Neural progenitor cell (in vitro differentiated cells): ENCODE results near the gene BAZ2A. TPM values are rescaled to one million over a fixed set of nuclear protein-coding genes. Genes with fewer than 3 reads are reported as not detected.

ENCODE experiments used
- DNase-seq: peaks from one replicate; pipeline ENCODE4 v3.0.0-alpha.2; 2016; ENCODE audit warnings: low spot score
- H2AFZ ChIP-seq: fragments of 200-600 bp; sonication (generic); replicated peaks from 2 replicates; pipeline ENCODE4 v1.6.1; 2016; ENCODE audit warnings: antibody characterized with exemption
- H3F3A ChIP-seq: fragments of 200-600 bp; sonication (generic); 2 replicates; pipeline ENCODE4 v1.6.1; 2016; ENCODE audit warnings: antibody characterized with exemption, low read depth
- H3K27ac ChIP-seq: fragments of 200-600 bp; sonication (generic); 2 replicates; pipeline ENCODE4 v1.5.1; 2016; ENCODE audit warnings: mild to moderate bottlenecking
- H3K27me3 ChIP-seq: fragments of 200-600 bp; sonication (generic); 2 replicates; pipeline ENCODE4 v1.6.1; 2016; ENCODE audit warnings: mild to moderate bottlenecking, moderate library complexity
- H3K36me3 ChIP-seq: fragments of 200-600 bp; sonication (generic); 2 replicates; pipeline ENCODE4 v1.5.1; 2016
- H3K4me1 ChIP-seq: fragments of 200-600 bp; sonication (generic); 2 replicates; pipeline ENCODE4 v1.6.1; 2016; ENCODE audit warnings: mixed run types
- H3K4me2 ChIP-seq: fragments of 200-600 bp; sonication (generic); 2 replicates; pipeline ENCODE4 v1.6.1; 2016
- H3K4me3 ChIP-seq: fragments of 200-600 bp; sonication (generic); 2 replicates; pipeline ENCODE4 v1.5.1; 2016
- H3K79me2 ChIP-seq: fragments of 200-600 bp; sonication (generic); 2 replicates; pipeline ENCODE4 v1.6.1; 2016; ENCODE audit warnings: low read depth
- H3K9ac ChIP-seq: fragments of 200-600 bp; sonication (generic); 2 replicates; pipeline ENCODE4 v1.6.1; 2016
- H3K9me3 ChIP-seq: fragments of 200-600 bp; sonication (generic); 2 replicates; pipeline ENCODE4 v1.5.1; 2016; ENCODE audit warnings: low read depth
- H4K20me1 ChIP-seq: fragments of 200-600 bp; sonication (generic); 2 replicates; pipeline ENCODE4 v1.6.1; 2016; ENCODE audit warnings: low read depth
- H3K27ac Mint-ChIP-seq: 3 replicates; pipeline ENCODE4 v1.8.0; 2021; ENCODE audit warnings: mixed read lengths
- H3K27me3 Mint-ChIP-seq: 2 replicates; pipeline ENCODE4 v1.8.0; 2022; ENCODE audit warnings: low read depth, mild to moderate bottlenecking, inconsistent platforms, moderate library complexity, mixed read lengths; ENCODE audit not compliant: insufficient read depth
- H3K36me3 Mint-ChIP-seq: 3 replicates; pipeline ENCODE4 v1.8.0; 2021; ENCODE audit warnings: mixed read lengths
- H3K4me1 Mint-ChIP-seq: 3 replicates; pipeline ENCODE4 v1.8.0; 2021; ENCODE audit warnings: mixed read lengths
- H3K4me3 Mint-ChIP-seq: 3 replicates; pipeline ENCODE4 v1.8.0; 2021; ENCODE audit warnings: mild to moderate bottlenecking, moderate library complexity, mixed read lengths
- H3K9me3 Mint-ChIP-seq: 3 replicates; pipeline ENCODE4 v1.8.0; 2020; ENCODE audit warnings: mixed read lengths
- EZH2 ChIP-seq: fragments of 200-600 bp; sonication (generic); IDR thresholded peaks from 2 replicates; pipeline ENCODE4 v1.6.1; 2017; ENCODE audit warnings: antibody characterized with exemption, mild to moderate bottlenecking, moderate library complexity
- EZH2phosphoT487 ChIP-seq: fragments of 200-600 bp; sonication (generic); IDR thresholded peaks from 2 replicates; pipeline ENCODE4 v1.6.1; 2017; ENCODE audit warnings: antibody characterized with exemption
- total RNA-seq: library from RNA; depleted of rRNA; stranded (reverse); fragments of >200 nt; gene quantifications from 2 replicates; pipeline ENCODE4 v1.2.3, GENCODE V29; 2015; ENCODE audit warnings: low replicate concordance
- TF ChIP-seq, protein P1 (sequence below): fragments of 200-600 bp; sonication (generic); IDR thresholded peaks from 2 replicates; pipeline ENCODE4 v1.5.1; 2017; ENCODE audit warnings: antibody characterized with exemption, mild to moderate bottlenecking

The BAZ2A gene
- total RNA-seq, 1 donor from 2014 or later, result 27.1 TPM

DNA sequence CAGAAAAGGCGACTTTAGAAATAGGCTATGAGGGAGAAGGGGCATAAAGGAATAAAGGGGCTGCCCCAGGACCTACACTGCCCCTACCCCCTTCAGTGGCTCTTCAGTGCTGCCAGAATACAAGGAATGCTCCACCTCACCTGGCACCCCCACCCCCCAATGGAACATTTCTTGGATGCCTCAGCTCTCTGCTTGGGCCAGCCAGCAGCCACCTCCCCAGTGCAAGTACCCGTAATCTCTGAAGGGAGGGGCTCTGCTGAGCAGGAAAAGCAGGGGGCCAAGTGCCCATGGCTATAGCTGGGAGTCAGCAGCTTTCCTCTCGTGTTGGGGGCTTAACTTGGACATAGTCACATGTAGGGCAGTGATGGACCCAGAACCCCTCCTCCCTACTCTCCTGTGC lies 33.3 kb downstream of the BAZ2A start:
- Histone ChIP-seq H3F3A (peaks cover 28% of the 10 kb centered on the region), H3K9ac (no peak overlapping the region), H2AFZ (no peak overlapping the region), H3K27ac (peak overlapping the region; percentile 58), H3K79me2 (no peaks in the 10 kb centered on the region), H3K4me2 (no peak overlapping the region), H3K9me3 (no peaks in the 10 kb centered on the region), H3K27me3 (no peaks in the 10 kb centered on the region), H3K4me3 (no peak overlapping the region), H3K36me3 (no peaks in the 10 kb centered on the region), H3K4me1 (no peaks in the 10 kb centered on the region), H4K20me1 (no peaks in the 10 kb centered on the region)
- Mint-ChIP-seq H3K36me3 (peaks cover 26% of the 10 kb centered on the region), H3K27me3 (peaks cover 4% of the 10 kb centered on the region), H3K4me1 (peaks cover 14% of the 10 kb centered on the region), H3K4me3 (no peak overlapping the region), H3K27ac (peak overlapping the region; percentile 90), H3K9me3 (no peaks in the 10 kb centered on the region)
- no peak for DNase-seq
- TF ChIP-seq EZH2 (no peak), EZH2phosphoT487 (no peak)
- TF ChIP-seq, protein P1, sequence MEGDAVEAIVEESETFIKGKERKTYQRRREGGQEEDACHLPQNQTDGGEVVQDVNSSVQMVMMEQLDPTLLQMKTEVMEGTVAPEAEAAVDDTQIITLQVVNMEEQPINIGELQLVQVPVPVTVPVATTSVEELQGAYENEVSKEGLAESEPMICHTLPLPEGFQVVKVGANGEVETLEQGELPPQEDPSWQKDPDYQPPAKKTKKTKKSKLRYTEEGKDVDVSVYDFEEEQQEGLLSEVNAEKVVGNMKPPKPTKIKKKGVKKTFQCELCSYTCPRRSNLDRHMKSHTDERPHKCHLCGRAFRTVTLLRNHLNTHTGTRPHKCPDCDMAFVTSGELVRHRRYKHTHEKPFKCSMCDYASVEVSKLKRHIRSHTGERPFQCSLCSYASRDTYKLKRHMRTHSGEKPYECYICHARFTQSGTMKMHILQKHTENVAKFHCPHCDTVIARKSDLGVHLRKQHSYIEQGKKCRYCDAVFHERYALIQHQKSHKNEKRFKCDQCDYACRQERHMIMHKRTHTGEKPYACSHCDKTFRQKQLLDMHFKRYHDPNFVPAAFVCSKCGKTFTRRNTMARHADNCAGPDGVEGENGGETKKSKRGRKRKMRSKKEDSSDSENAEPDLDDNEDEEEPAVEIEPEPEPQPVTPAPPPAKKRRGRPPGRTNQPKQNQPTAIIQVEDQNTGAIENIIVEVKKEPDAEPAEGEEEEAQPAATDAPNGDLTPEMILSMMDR, result no peak

DNA sequence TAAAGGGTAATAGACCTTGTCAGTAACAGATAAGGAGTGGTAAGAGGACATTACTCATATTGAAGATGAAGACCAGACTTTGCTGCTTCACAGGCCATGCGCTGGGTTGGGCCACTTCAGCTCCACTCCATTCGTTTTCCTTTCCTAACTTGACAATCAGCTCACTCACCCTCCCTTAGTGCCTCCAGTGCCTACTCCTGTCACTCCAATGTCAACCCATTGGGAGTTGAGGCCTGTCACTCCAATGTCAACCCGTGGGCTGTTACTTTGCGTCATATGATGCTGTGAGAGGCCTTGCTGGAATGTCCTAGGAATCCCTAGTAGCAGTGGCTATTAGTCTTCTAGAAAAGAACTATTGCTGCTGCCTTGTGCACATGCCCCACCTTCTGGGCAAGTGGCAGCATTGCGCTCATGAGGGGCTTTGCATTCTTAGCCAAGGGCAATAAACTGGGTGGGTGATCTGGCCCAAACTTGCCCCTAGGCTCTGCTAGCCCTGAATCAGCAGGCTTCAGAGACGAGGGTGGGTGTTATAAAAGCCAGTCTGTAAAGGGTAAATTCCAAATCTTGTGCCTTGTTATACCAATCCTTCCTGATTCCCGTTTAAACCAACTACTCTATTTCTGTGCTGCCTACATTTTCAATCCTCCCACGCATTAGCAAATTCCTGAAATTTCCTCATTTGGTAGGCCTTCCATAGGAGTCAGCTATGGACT lies 36.1 kb downstream of the BAZ2A start:
- no peaks in the 10 kb centered on the region for H3K9me3 ChIP-seq
- no peak overlapping the region for H2AFZ ChIP-seq
- peaks cover 14% of the 10 kb centered on the region for H3K4me1 Mint-ChIP-seq
- H3K4me1 ChIP-seq, result no peaks in the 10 kb centered on the region
- H3K79me2 ChIP-seq, result no peaks in the 10 kb centered on the region
- no peak for TF ChIP-seq EZH2
- TF ChIP-seq, protein P1, result peak; percentile 84
- no peak overlapping the region for H3K4me3 ChIP-seq
- no peaks in the 10 kb centered on the region for H4K20me1 ChIP-seq
- H3K4me2 ChIP-seq, result no peak overlapping the region
- peaks cover 28% of the 10 kb centered on the region for H3F3A ChIP-seq
- no peak overlapping the region for H3K27ac ChIP-seq
- H3K9ac ChIP-seq, result no peak overlapping the region
- peak; percentile 85 for DNase-seq
- H3K9me3 Mint-ChIP-seq, result no peaks in the 10 kb centered on the region
- H3K36me3 Mint-ChIP-seq, result peaks cover 10% of the 10 kb centered on the region
- H3K4me3 Mint-ChIP-seq, result peak overlapping the region; percentile 45
- peaks cover 4% of the 10 kb centered on the region for H3K27me3 Mint-ChIP-seq
- no peaks in the 10 kb centered on the region for H3K27me3 ChIP-seq
- no peaks in the 10 kb centered on the region for H3K36me3 ChIP-seq
- H3K27ac Mint-ChIP-seq, result peak overlapping the region; percentile 94

DNA sequence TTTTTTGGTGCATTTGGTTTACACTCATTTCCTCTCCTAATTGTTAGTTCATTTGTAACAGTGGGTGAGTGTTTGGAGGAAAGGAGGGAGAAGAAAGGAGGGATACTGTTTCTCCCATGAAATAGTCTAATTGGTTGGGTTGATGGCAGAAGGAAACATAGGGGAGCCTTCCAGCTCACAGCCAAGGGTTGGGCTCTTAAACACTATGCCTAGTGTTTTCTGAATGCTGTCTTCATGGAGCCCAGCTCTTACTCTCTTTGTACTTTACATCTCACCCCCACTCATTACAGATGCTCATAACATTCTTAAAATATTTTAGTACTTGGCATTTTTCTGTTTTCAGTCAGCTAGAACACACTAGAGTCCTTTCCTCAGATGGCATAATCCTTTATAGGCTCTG lies 38.2 kb downstream of the BAZ2A start:
- Mint-ChIP-seq H3K36me3 (peaks cover 18% of the 10 kb centered on the region), H3K27me3 (peaks cover 4% of the 10 kb centered on the region), H3K9me3 (no peaks in the 10 kb centered on the region), H3K4me1 (peaks cover 7% of the 10 kb centered on the region), H3K27ac (no peak overlapping the region), H3K4me3 (no peak overlapping the region)
- no peak for DNase-seq
- Histone ChIP-seq H3K36me3 (no peaks in the 10 kb centered on the region), H3K4me3 (no peak overlapping the region), H3K9ac (no peak overlapping the region), H3K4me1 (no peaks in the 10 kb centered on the region), H3K27me3 (no peaks in the 10 kb centered on the region), H3F3A (peaks cover 25% of the 10 kb centered on the region), H4K20me1 (no peaks in the 10 kb centered on the region), H3K27ac (peak overlapping the region; percentile 45), H3K79me2 (no peaks in the 10 kb centered on the region), H3K9me3 (no peaks in the 10 kb centered on the region), H2AFZ (no peak overlapping the region), H3K4me2 (no peak overlapping the region)
- no peak for TF ChIP-seq EZH2phosphoT487
- TF ChIP-seq, protein P1, result no peak
- no peak for TF ChIP-seq EZH2
